IMR-90 (cell line): ENCODE data around the gene STX2. TPM values are rescaled to one million over a fixed set of nuclear protein-coding genes. Genes with fewer than 3 reads are reported as not detected.

Experiments used
- ATAC-seq: fragments of 200-7000 bp; cut with Tn5 transposase; 2 replicates; pipeline ENCODE4 v1.9.1; 2020; ENCODE audit warnings: low read depth, mild to moderate bottlenecking, moderate library complexity
- BruUV-seq: library from RNA; stranded (reverse); fragments of 400-500 nt; replicated peaks from 2 replicates; lab custom pipeline; 2021; lab: Mats Ljungman, UMichigan
- CTCF ChIA-PET: fragments of 300-600 bp; formaldehyde crosslinking; extraction: SDS; loops from one replicate; lab custom pipeline; 2021; ENCODE audit warnings: antibody characterized with exemption; lab: Yijun Ruan, JAX
- POLR2A ChIA-PET: fragments of 300-600 bp; sonication (Branson Sonifier 250); formaldehyde crosslinking; loops from one replicate; lab custom pipeline; 2022; ENCODE audit warnings: antibody characterized with exemption; ENCODE audit not compliant: unreplicated experiment; lab: Charles Lee
- DNase-seq: peaks from one replicate; pipeline ENCODE4 v3.0.0; 2013
- H2AFZ ChIP-seq: replicated peaks from 2 replicates; pipeline ENCODE3; 2013; ENCODE audit warnings: low read length, mild to moderate bottlenecking; ENCODE audit not compliant: poor library complexity
- H2AK5ac ChIP-seq: 2 replicates; pipeline ENCODE4 v1.6.1; 2013; ENCODE audit warnings: low read depth, low read length, inconsistent platforms
- H2AK9ac ChIP-seq: replicated peaks from 2 replicates; pipeline ENCODE3; 2013; ENCODE audit warnings: mild to moderate bottlenecking, low read depth, low read length, moderate library complexity; ENCODE audit not compliant: poor library complexity
- H2BK120ac ChIP-seq: 2 replicates; pipeline ENCODE4 v1.6.1; 2013; ENCODE audit warnings: low read depth, low read length, inconsistent platforms
- H2BK15ac ChIP-seq: 3 replicates; pipeline ENCODE4 v1.6.1; 2013; ENCODE audit warnings: low read depth, low read length, inconsistent platforms
- H2BK20ac ChIP-seq: 2 replicates; pipeline ENCODE4 v1.6.1; 2013; ENCODE audit warnings: low read depth, mild to moderate bottlenecking, inconsistent platforms, low read length, moderate library complexity
- H2BK5ac ChIP-seq: 2 replicates; pipeline ENCODE4 v1.6.1; 2013; ENCODE audit warnings: mild to moderate bottlenecking, low read depth, low read length, inconsistent platforms; ENCODE audit not compliant: poor library complexity, severe bottlenecking
- H3K14ac ChIP-seq: replicated peaks from 2 replicates; pipeline ENCODE4 v1.6.1; 2013; ENCODE audit warnings: low read depth, low read length, inconsistent platforms
- H3K18ac ChIP-seq: 2 replicates; pipeline ENCODE4 v1.6.1; 2013; ENCODE audit warnings: low read depth, low read length, control low read depth
- H3K23ac ChIP-seq: 2 replicates; pipeline ENCODE4 v1.6.1; 2013; ENCODE audit warnings: low read depth, low read length, inconsistent platforms
- H3K27ac ChIP-seq: 2 replicates; pipeline ENCODE4 v1.5.1; 2013; ENCODE audit warnings: mild to moderate bottlenecking, control low read depth, low read length; ENCODE audit not compliant: insufficient read depth
- H3K27me3 ChIP-seq: 2 replicates; pipeline ENCODE4 v1.6.1; 2013; ENCODE audit warnings: low read length; ENCODE audit not compliant: control insufficient read depth, insufficient read depth
- H3K36me3 ChIP-seq: 2 replicates; pipeline ENCODE4 v1.6.1; 2013; ENCODE audit warnings: low read length, mixed read lengths; ENCODE audit not compliant: control insufficient read depth, insufficient read depth
- H3K4ac ChIP-seq: 2 replicates; pipeline ENCODE4 v1.6.1; 2013; ENCODE audit warnings: low read depth, low read length, inconsistent platforms
- H3K4me1 ChIP-seq: 2 replicates; pipeline ENCODE4 v1.6.1; 2013; ENCODE audit warnings: low read length, mixed read lengths; ENCODE audit not compliant: control insufficient read depth, insufficient read depth
- H3K4me2 ChIP-seq: 2 replicates; pipeline ENCODE4 v1.6.1; 2013; ENCODE audit warnings: low read depth, mild to moderate bottlenecking, control low read depth, low read length, moderate library complexity
- H3K4me3 ChIP-seq: 2 replicates; pipeline ENCODE4 v1.5.1; 2013; ENCODE audit warnings: low read depth, mild to moderate bottlenecking, control low read depth, low read length, moderate library complexity; ENCODE audit not compliant: insufficient read depth
- H3K56ac ChIP-seq: 2 replicates; pipeline ENCODE4 v1.6.1; 2013; ENCODE audit warnings: low read length, inconsistent platforms; ENCODE audit not compliant: insufficient read depth; ENCODE audit errors: extremely low read depth
- H3K79me1 ChIP-seq, 2 experiments: 2 replicates each; pipeline ENCODE4 v1.6.1; 2013; ENCODE audit warnings: low read length in 2 of 2, inconsistent platforms in 1 of 2, low read depth in 1 of 2
- H3K9ac ChIP-seq: 2 replicates; pipeline ENCODE4 v1.6.1; 2013; ENCODE audit warnings: low read depth, low read length, control low read depth
- H3K9me1 ChIP-seq: 2 replicates; pipeline ENCODE4 v1.6.1; 2013; ENCODE audit warnings: low read length, inconsistent platforms; ENCODE audit not compliant: insufficient read depth
- H3K9me3 ChIP-seq: 2 replicates; pipeline ENCODE4 v1.6.1; 2013; ENCODE audit warnings: low read length; ENCODE audit not compliant: control insufficient read depth, insufficient read depth
- H4K20me1 ChIP-seq: 2 replicates; pipeline ENCODE4 v1.6.1; 2013; ENCODE audit warnings: low read length, inconsistent platforms; ENCODE audit not compliant: insufficient read depth
- H4K5ac ChIP-seq: 2 replicates; pipeline ENCODE4 v1.6.1; 2013; ENCODE audit warnings: mild to moderate bottlenecking, low read depth, low read length, control low read depth
- H4K8ac ChIP-seq, 2 experiments: 2 replicates each; pipeline ENCODE4 v1.6.1; 2013; ENCODE audit warnings: low read depth in 2 of 2, low read length in 2 of 2, control low read depth in 1 of 2, inconsistent platforms in 1 of 2
- H4K91ac ChIP-seq: 2 replicates; pipeline ENCODE4 v1.6.1; 2013; ENCODE audit warnings: low read depth, low read length, inconsistent platforms; ENCODE audit not compliant: insufficient read depth
- ELK1 ChIP-seq: fragments of 150-350 bp; IDR thresholded peaks from 2 replicates; pipeline ENCODE4 v1.6.1; 2016; ENCODE audit warnings: low read depth, mild to moderate bottlenecking, low read length, moderate library complexity, borderline replicate concordance
- SMC3 ChIP-seq: fragments of 150-350 bp; IDR thresholded peaks from 2 replicates; pipeline ENCODE4 v1.6.1; 2016; ENCODE audit warnings: low read depth, mild to moderate bottlenecking, antibody characterized with exemption, low read length, moderate library complexity
- WGBS, 2 experiments: methylation state at CpG; one replicate each; pipeline versions ENCODE4 v1.1.5 to v1.1.7; 2013; ENCODE audit warnings: missing lambda C conversion rate in 2 of 2; ENCODE audit not compliant: insufficient read length in 1 of 2; ENCODE audit errors: extremely low coverage in 2 of 2; 5-methylcytosine and 5-hydroxymethylcytosine counted together
- dilution Hi-C: fragments of 300-500 bp; cut with HindIII; formaldehyde crosslinking; loops from one replicate; pipeline ENCODE4 v1.14.3; 2018; ENCODE audit warnings: low sequenced_read_pairs; ENCODE audit not compliant: unreplicated experiment
- in situ Hi-C: fragments of 300-500 bp; cut with MboI; formaldehyde crosslinking; loops from 3 replicates; pipeline ENCODE4 v1.14.3; 2019; ENCODE audit warnings: low sequenced_read_pairs, inconsistent platforms, mixed read lengths
- intact Hi-C: fragments of 100-400 bp; cut with micrococcal nuclease; formaldehyde crosslinking; loops from 2 replicates; pipeline ENCODE4 v1.10.0; 2022
- polyA plus RNA-seq, 3 experiments: library from polyadenylated mRNA; depleted of rRNA; stranded (reverse); fragments of >200 nt; gene quantifications; 2 replicates each; pipeline ENCODE4 v1.2.3, GENCODE V29; 2012; ENCODE audit warnings: low replicate concordance in 1 of 3
- total RNA-seq: library from RNA; depleted of rRNA; stranded (reverse); fragments of >200 nt; gene quantifications from 2 replicates; pipeline ENCODE4 v1.2.3, GENCODE V29; 2012

The STX2 gene
- total and polyA plus RNA-seq, 2 of the 4 experiments (the other 2 are of a cell fraction) = 26.9 to 32.5 TPM

- no peaks in the 10 kb centered on the region for H3K27me3 ChIP-seq
- H3K18ac ChIP-seq = no peak overlapping the region
- H3K9me1 ChIP-seq = no peaks in the 10 kb centered on the region; the same call in 1 of the 2 replicates
- peaks cover 4% of the 10 kb centered on the region; the same call in 1 of the 2 replicates for H3K36me3 ChIP-seq
- intact Hi-C loops (loop anchor here (5.0 kb wide), 1 partner anchor 94 kb away; the partner anchor contains the start of gene RAN), dilution Hi-C loops (no loop called here), in situ Hi-C loops (no loop called here)
- H3K27ac ChIP-seq = no peak overlapping the region
- no TSS peak for BruUV-seq
- no peaks in the 10 kb centered on the region; the same call in 1 of the 2 replicates for H3K4me1 ChIP-seq
- ChIA-PET CTCF (no interaction called here), POLR2A (no interaction called here)
- H3K4me3 ChIP-seq = no peak overlapping the region
- no peak overlapping the region for H2BK15ac ChIP-seq
- H3K56ac ChIP-seq = no peak overlapping the region
- no peak overlapping the region for H2AK5ac ChIP-seq
- no peak overlapping the region for H3K9ac ChIP-seq
- no peak overlapping the region for H4K5ac ChIP-seq
- no peak overlapping the region for H3K4ac ChIP-seq
- no peaks in the 10 kb centered on the region for H3K9me3 ChIP-seq
- no peak overlapping the region for H2AFZ ChIP-seq
- no peak overlapping the region for H2AK9ac ChIP-seq
- no peak overlapping the region for H2BK20ac ChIP-seq
- H3K4me2 ChIP-seq = no peak overlapping the region
- WGBS, 2 experiments = 93% methylated on average over 3 of the region's 5 CpGs; no CpG with 5 or more reads in 1 of the 2 experiments
- no peak overlapping the region for H2BK120ac ChIP-seq
- H4K20me1 ChIP-seq = 0 out of 2 replicates have a peak, but pooled peaks cover 3% of the 10 kb centered on the region
- H3K79me1 ChIP-seq = no peaks in the 10 kb centered on the region
- no peak for TF ChIP-seq ELK1
- TF ChIP-seq SMC3 = no peak
- H3K14ac ChIP-seq = no peak overlapping the region
- ATAC-seq = no peak
- H4K91ac ChIP-seq = no peak overlapping the region
- no peak overlapping the region for H3K23ac ChIP-seq
- no peak overlapping the region for H2BK5ac ChIP-seq
- no peak for DNase-seq
- H4K8ac ChIP-seq = no peak overlapping the region
Measured at GRCh38 chr12:130778776-130779175, 60.3 kb downstream of the STX2 start.
